H9 (cell line): ENCODE measurements around the gene KRTAP4-9. TPM values are rescaled to one million over a fixed set of nuclear protein-coding genes. Genes with fewer than 3 reads are reported as not detected.

Source experiments
- DNase-seq: peaks from one replicate; pipeline ENCODE4 v3.0.0-alpha.2; 2017
- H2AFZ ChIP-seq: one replicate; pipeline ENCODE4 v1.6.1; 2013; ENCODE audit warnings: mild to moderate bottlenecking, low read length, control low read depth, moderate library complexity
- H2AK5ac ChIP-seq: 2 replicates; pipeline ENCODE4 v1.6.1; 2013; ENCODE audit warnings: low read length, control low read depth, mixed read lengths; ENCODE audit not compliant: insufficient read length
- H2BK120ac ChIP-seq: one replicate; pipeline ENCODE4 v1.6.1; 2013; ENCODE audit warnings: low read depth, mild to moderate bottlenecking, low read length, control low read depth, inconsistent platforms; ENCODE audit not compliant: poor library complexity, severe bottlenecking
- H2BK12ac ChIP-seq: 2 replicates; pipeline ENCODE4 v1.6.1; 2013; ENCODE audit warnings: low read length, control low read depth, mixed read lengths, low read depth; ENCODE audit not compliant: insufficient read length
- H2BK15ac ChIP-seq: 2 replicates; pipeline ENCODE4 v1.6.1; 2013; ENCODE audit warnings: low read depth, low read length, control low read depth
- H2BK20ac ChIP-seq: one replicate; pipeline ENCODE4 v1.6.1; 2013; ENCODE audit warnings: low read depth, mild to moderate bottlenecking, low read length, control low read depth, inconsistent platforms; ENCODE audit not compliant: poor library complexity, severe bottlenecking
- H2BK5ac ChIP-seq: 2 replicates; pipeline ENCODE4 v1.6.1; 2013; ENCODE audit warnings: low read length, control low read depth, mixed read lengths; ENCODE audit not compliant: insufficient read length
- H3K14ac ChIP-seq: 2 replicates; pipeline ENCODE4 v1.6.1; 2013; ENCODE audit warnings: low read length, control low read depth; ENCODE audit not compliant: insufficient read depth
- H3K18ac ChIP-seq: 2 replicates; pipeline ENCODE4 v1.6.1; 2013; ENCODE audit warnings: low read depth, mild to moderate bottlenecking, mixed read lengths, low read length, control low read depth; ENCODE audit not compliant: insufficient read length
- H3K23ac ChIP-seq: 2 replicates; pipeline ENCODE4 v1.6.1; 2013; ENCODE audit warnings: low read length, control low read depth, mixed read lengths, low read depth; ENCODE audit not compliant: insufficient read length
- H3K23me2 ChIP-seq: 2 replicates; pipeline ENCODE4 v1.6.1; 2013; ENCODE audit warnings: low read depth, mild to moderate bottlenecking, mixed read lengths, low read length, control low read depth; ENCODE audit not compliant: insufficient read length, poor library complexity, severe bottlenecking
- H3K27ac ChIP-seq: 2 replicates; pipeline ENCODE4 v1.5.1; 2013; ENCODE audit warnings: low read length, control low read depth, mixed read lengths, low read depth; ENCODE audit not compliant: insufficient read length
- H3K27me3 ChIP-seq: 2 replicates; pipeline ENCODE4 v1.6.1; 2013; ENCODE audit warnings: low read length, control low read depth, inconsistent platforms; ENCODE audit not compliant: insufficient read depth
- H3K4ac ChIP-seq: 2 replicates; pipeline ENCODE4 v1.6.1; 2013; ENCODE audit warnings: low read depth, mild to moderate bottlenecking, control low read depth, inconsistent platforms, low read length, moderate library complexity
- H3K4me1 ChIP-seq: 2 replicates; pipeline ENCODE4 v1.6.1; 2013; ENCODE audit warnings: low read length, control low read depth, inconsistent platforms; ENCODE audit not compliant: insufficient read depth
- H3K4me2 ChIP-seq: 2 replicates; pipeline ENCODE4 v1.6.1; 2013; ENCODE audit warnings: low read length, control low read depth, mixed read lengths; ENCODE audit not compliant: insufficient read length, insufficient read depth
- H3K56ac ChIP-seq: 2 replicates; pipeline ENCODE4 v1.6.1; 2013; ENCODE audit warnings: low read depth, mild to moderate bottlenecking, mixed read lengths, low read length, control low read depth; ENCODE audit not compliant: insufficient read length
- H3K79me1 ChIP-seq: 2 replicates; pipeline ENCODE4 v1.6.1; 2013; ENCODE audit warnings: low read depth, mild to moderate bottlenecking, moderate library complexity, low read length, control low read depth, inconsistent platforms; ENCODE audit not compliant: insufficient read depth, poor library complexity, severe bottlenecking
- H3K79me2 ChIP-seq: 2 replicates; pipeline ENCODE4 v1.6.1; 2013; ENCODE audit warnings: low read length, control low read depth, inconsistent platforms; ENCODE audit not compliant: insufficient read depth
- H3K9ac ChIP-seq: 2 replicates; pipeline ENCODE4 v1.6.1; 2013; ENCODE audit warnings: low read length, control low read depth, mixed read lengths; ENCODE audit not compliant: insufficient read length; ENCODE audit errors: extremely low read depth
- H3K9me3 ChIP-seq: one replicate; pipeline ENCODE4 v1.6.1; 2013; ENCODE audit warnings: low read depth, low read length, inconsistent platforms; ENCODE audit not compliant: control insufficient read depth
- H3T11ph ChIP-seq: one replicate; pipeline ENCODE4 v1.6.1; 2013; ENCODE audit warnings: mild to moderate bottlenecking, low read length, control low read depth, inconsistent platforms
- H4K20me1 ChIP-seq: one replicate; pipeline ENCODE4 v1.6.1; 2013; ENCODE audit not compliant: control insufficient read depth, insufficient read length, insufficient read depth
- H4K5ac ChIP-seq: 2 replicates; pipeline ENCODE4 v1.6.1; 2013; ENCODE audit warnings: low read depth, mild to moderate bottlenecking, mixed read lengths, low read length, control low read depth; ENCODE audit not compliant: insufficient read length
- H4K8ac ChIP-seq: replicated peaks from 2 replicates; pipeline ENCODE4 v1.6.1; 2013; ENCODE audit warnings: low read length, control low read depth, mixed read lengths, low read depth; ENCODE audit not compliant: insufficient read length
- H4K91ac ChIP-seq: 2 replicates; pipeline ENCODE4 v1.6.1; 2013; ENCODE audit warnings: low read depth, mild to moderate bottlenecking, moderate library complexity, mixed read lengths, low read length, control low read depth; ENCODE audit not compliant: insufficient read length
- H3K27ac Mint-ChIP-seq, 3 experiments: 2 replicates in 2 of 3; 3 replicates in 1 of 3; pipeline ENCODE4 v1.8.0; 2020 to 2021; ENCODE audit warnings: mixed read lengths in 3 of 3, mild to moderate bottlenecking in 1 of 3, moderate library complexity in 1 of 3
- H3K27me3 Mint-ChIP-seq: 2 replicates; pipeline ENCODE4 v1.8.0; 2021; ENCODE audit warnings: low read depth, mild to moderate bottlenecking, moderate library complexity, mixed read lengths
- H3K36me3 Mint-ChIP-seq, 3 experiments: 2 replicates in 2 of 3; 3 replicates in 1 of 3; pipeline ENCODE4 v1.8.0; 2020 to 2021; ENCODE audit warnings: low read depth in 3 of 3, mixed read lengths in 3 of 3; ENCODE audit not compliant: insufficient read depth in 1 of 3
- H3K4me1 Mint-ChIP-seq, 2 experiments: 2 replicates each; pipeline ENCODE4 v1.8.0; 2020; ENCODE audit warnings: mixed read lengths in 2 of 2
- H3K4me3 Mint-ChIP-seq, 2 experiments: 2 replicates in 1 of 2; 3 replicates in 1 of 2; pipeline ENCODE4 v1.8.0; 2020 to 2021; ENCODE audit warnings: mild to moderate bottlenecking in 2 of 2, mixed read lengths in 2 of 2, moderate library complexity in 1 of 2
- H3K9me3 Mint-ChIP-seq, 2 experiments: 2 replicates in 1 of 2; 3 replicates in 1 of 2; pipeline ENCODE4 v1.8.0; 2020; ENCODE audit warnings: mild to moderate bottlenecking in 2 of 2, mixed read lengths in 2 of 2, moderate library complexity in 1 of 2
- CTCF ChIP-seq: fragments of 200-600 bp; sonication (generic); conservative IDR thresholded peaks from 3 replicates; pipeline ENCODE4 v1.8.0; 2021; ENCODE audit warnings: antibody characterized with exemption, mild to moderate bottlenecking
- WGBS: extraction: QIAGEN DNeasy Blood & Tissue Kit; methylation state at CpG from one replicate; pipeline ENCODE4 v1.1.7; 2013; ENCODE audit warnings: missing lambda C conversion rate, low lambda C conversion rate, mixed read lengths; ENCODE audit not compliant: insufficient read length; ENCODE audit errors: extremely low coverage; 5-methylcytosine and 5-hydroxymethylcytosine counted together
- total RNA-seq: library from RNA; stranded (reverse); gene quantifications from 2 replicates; pipeline ENCODE4 v1.2.1, GENCODE V29; 2021

KRTAP4-9 gene
- total RNA-seq, 1 experiment from 2014 or later = not detected

GRCh38 chr17:41140360-41141131 is 35.4 kb downstream of the KRTAP4-9 start, which contains the start of gene KRTAP4-6:
Gene KRTAP4-6, minus strand, starts transcription at chr17:41140544. Its CDS starts 57 bp downstream, at chr17:41140487.
- no peak within 1 kb of the TSS for H3K4me3 Mint-ChIP-seq
- H3K27me3 ChIP-seq = no peaks in the 10 kb centered on the region
- H3K79me2 ChIP-seq = no peaks in the 10 kb centered on the region
- H2BK5ac ChIP-seq = no peak within 1 kb of the TSS
- no peak within 1 kb of the TSS for H2BK15ac ChIP-seq
- H3K18ac ChIP-seq = no peak within 1 kb of the TSS
- WGBS = no CpG with 5 or more reads among the region's 6 CpGs
- H2BK12ac ChIP-seq = no peak within 1 kb of the TSS
- no peak within 1 kb of the TSS for H3K56ac ChIP-seq
- H2BK20ac ChIP-seq = no peak within 1 kb of the TSS
- H3K36me3 Mint-ChIP-seq = peaks cover 14 to 39% (median 23%) of the 10 kb centered on the region in 3 experiments
- no peaks in the 10 kb centered on the region for H3K4me1 Mint-ChIP-seq
- H3K27ac ChIP-seq = no peak within 1 kb of the TSS
- H3T11ph ChIP-seq = no peak within 1 kb of the TSS
- H4K91ac ChIP-seq = no peak within 1 kb of the TSS
- no peaks in the 10 kb centered on the region for H4K20me1 ChIP-seq
- peaks cover 31 to 42% of the 10 kb centered on the region in 2 experiments for H3K9me3 Mint-ChIP-seq
- no peak within 1 kb of the TSS for H3K4ac ChIP-seq
- TF ChIP-seq CTCF = no peak
- no peak within 1 kb of the TSS for H2AK5ac ChIP-seq
- H3K4me1 ChIP-seq = no peaks in the 10 kb centered on the region
- H3K9ac ChIP-seq = no peak within 1 kb of the TSS
- H4K8ac ChIP-seq = no peak within 1 kb of the TSS
- H3K27ac Mint-ChIP-seq = no peak within 1 kb of the TSS
- H2BK120ac ChIP-seq = no peak within 1 kb of the TSS
- H3K79me1 ChIP-seq = no peaks in the 10 kb centered on the region
- H3K9me3 ChIP-seq = peaks cover 7% of the 10 kb centered on the region
- H4K5ac ChIP-seq = no peak within 1 kb of the TSS
- H3K14ac ChIP-seq = no peak within 1 kb of the TSS
- peaks cover 2% of the 10 kb centered on the region for H3K27me3 Mint-ChIP-seq
- no peak within 1 kb of the TSS for H3K4me2 ChIP-seq
- no peaks in the 10 kb centered on the region for H3K23me2 ChIP-seq
- H2AFZ ChIP-seq = no peak within 1 kb of the TSS
- H3K23ac ChIP-seq = no peak within 1 kb of the TSS
- no peak for DNase-seq
